Fibroblast of lung (primary cell): ENCODE results near the gene NHLH1.

Experiments
- EZH2 ChIP-seq: IDR thresholded peaks from 2 replicates; pipeline ENCODE4 v1.5.1; 2012; ENCODE audit warnings: low read length, control low read depth, mild to moderate bottlenecking; ENCODE audit errors: missing control alignments
- TF ChIP-seq, protein P1 (sequence below), 2 donors: IDR thresholded peaks in 1 of 2; conservative IDR thresholded peaks in 1 of 2; 1 replicate in 1 of 2; 2 replicates in 1 of 2; pipeline ENCODE4 v1.5.1; 2011 to 2012; ENCODE audit warnings: low read length in 2 of 2, control low read depth in 1 of 2, inconsistent platforms in 1 of 2, low read depth in 1 of 2, mild to moderate bottlenecking in 1 of 2

GRCh38 chr1:160330119-160330518 lies 36.8 kb upstream of the NHLH1 start:
- TF ChIP-seq, protein P1, sequence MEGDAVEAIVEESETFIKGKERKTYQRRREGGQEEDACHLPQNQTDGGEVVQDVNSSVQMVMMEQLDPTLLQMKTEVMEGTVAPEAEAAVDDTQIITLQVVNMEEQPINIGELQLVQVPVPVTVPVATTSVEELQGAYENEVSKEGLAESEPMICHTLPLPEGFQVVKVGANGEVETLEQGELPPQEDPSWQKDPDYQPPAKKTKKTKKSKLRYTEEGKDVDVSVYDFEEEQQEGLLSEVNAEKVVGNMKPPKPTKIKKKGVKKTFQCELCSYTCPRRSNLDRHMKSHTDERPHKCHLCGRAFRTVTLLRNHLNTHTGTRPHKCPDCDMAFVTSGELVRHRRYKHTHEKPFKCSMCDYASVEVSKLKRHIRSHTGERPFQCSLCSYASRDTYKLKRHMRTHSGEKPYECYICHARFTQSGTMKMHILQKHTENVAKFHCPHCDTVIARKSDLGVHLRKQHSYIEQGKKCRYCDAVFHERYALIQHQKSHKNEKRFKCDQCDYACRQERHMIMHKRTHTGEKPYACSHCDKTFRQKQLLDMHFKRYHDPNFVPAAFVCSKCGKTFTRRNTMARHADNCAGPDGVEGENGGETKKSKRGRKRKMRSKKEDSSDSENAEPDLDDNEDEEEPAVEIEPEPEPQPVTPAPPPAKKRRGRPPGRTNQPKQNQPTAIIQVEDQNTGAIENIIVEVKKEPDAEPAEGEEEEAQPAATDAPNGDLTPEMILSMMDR (conservative IDR thresholded peaks at IDR 0.05 in 1 of 2, IDR thresholded peaks at IDR 0.05 in 1 of 2; ENCODE audit: low read depth in 1 of 2, low read length in 2 of 2), result no peak
- TF ChIP-seq EZH2, result no peak
